GM12878 (cell line): Measurements from ENCODE around the gene EPAS1. TPM values are rescaled to one million over a fixed set of nuclear protein-coding genes. Genes with fewer than 3 reads are reported as not detected.

Source experiments
- ATAC-seq: fragments of 200-7000 bp; cut with Tn5 transposase; 3 replicates; pipeline ENCODE4 v1.9.1; 2020; ENCODE audit warnings: mild to moderate bottlenecking, moderate library complexity
- BruUV-seq: library from RNA; stranded (reverse); fragments of 400-500 nt; replicated peaks from 2 replicates; lab custom pipeline; 2021; lab: Mats Ljungman, UMichigan
- CTCF ChIA-PET: fragments of 300-600 bp; sonication (Branson Sonifier 250); formaldehyde crosslinking; extraction: SDS; loops from one replicate; lab custom pipeline; 2021; ENCODE audit warnings: inconsistent platforms; lab: Yijun Ruan, JAX
- POLR2A ChIA-PET: fragments of 350-600 bp; formaldehyde crosslinking; extraction: SDS; loops from one replicate; lab custom pipeline; 2021; ENCODE audit warnings: inconsistent platforms; lab: Charles Lee
- RAD21 ChIA-PET: fragments of 300-600 bp; sonication (Branson Sonifier 250); formaldehyde crosslinking; loops from one replicate; lab custom pipeline; 2023; ENCODE audit warnings: antibody characterized with exemption; ENCODE audit not compliant: unreplicated experiment; lab: Charles Lee
- SMC1A ChIA-PET: fragments of 300-600 bp; sonication (Branson Sonifier 250); formaldehyde crosslinking; loops from one replicate; lab custom pipeline; 2023; ENCODE audit not compliant: unreplicated experiment, uncharacterized antibody; lab: Charles Lee
- DNase-seq: peaks from one replicate; pipeline ENCODE4 v3.0.0-alpha.2; 2011; ENCODE audit warnings: low read depth, low spot score
- FAIRE-seq: peaks from 3 replicates; lab custom pipeline; 2011; peaks lifted over from hg19 to GRCh38; lab: Jason Lieb, UNC
- H2AFZ ChIP-seq: 2 replicates; pipeline ENCODE4 v1.6.0; 2011; ENCODE audit warnings: low read depth, low read length, control low read depth; ENCODE audit not compliant: control insufficient read depth
- H3K27ac ChIP-seq: 2 replicates; pipeline ENCODE4 v1.5.1; 2011; ENCODE audit warnings: control low read depth; ENCODE audit not compliant: control insufficient read depth, insufficient read depth
- H3K27me3 ChIP-seq, 2 experiments: replicated peaks in 1 of 2; 2 replicates each; pipeline versions ENCODE4 v1.6.0 to v1.6.1; 2011; ENCODE audit warnings: low read length in 1 of 2; ENCODE audit not compliant: control insufficient read depth in 2 of 2, insufficient read depth in 2 of 2
- H3K36me3 ChIP-seq, 2 experiments: 2 replicates each; pipeline ENCODE4 v1.5.1; 2011; ENCODE audit warnings: low read length in 1 of 2; ENCODE audit not compliant: control insufficient read depth in 2 of 2, insufficient read depth in 2 of 2
- H3K4me1 ChIP-seq: 2 replicates; pipeline ENCODE4 v1.6.1; 2011; ENCODE audit warnings: mild to moderate bottlenecking, low read length, moderate library complexity, mixed read lengths; ENCODE audit not compliant: control insufficient read depth, insufficient read depth
- H3K4me2 ChIP-seq: 2 replicates; pipeline ENCODE4 v1.6.0; 2011; ENCODE audit warnings: control low read depth; ENCODE audit not compliant: control insufficient read depth, insufficient read depth
- H3K4me3 ChIP-seq: fragments of 200-600 bp; sonication (generic); 2 replicates; pipeline ENCODE4 v1.5.1; 2016
- H3K79me2 ChIP-seq: 2 replicates; pipeline ENCODE4 v1.6.0; 2011; ENCODE audit warnings: low read length; ENCODE audit not compliant: control insufficient read depth, insufficient read depth
- H3K9ac ChIP-seq: 2 replicates; pipeline ENCODE4 v1.8.0; 2011; ENCODE audit warnings: low read length, control low read depth, mixed read lengths; ENCODE audit not compliant: control insufficient read depth, insufficient read depth
- H3K9me3 ChIP-seq: replicated peaks from 3 replicates; pipeline ENCODE4 v1.5.1; 2011; ENCODE audit warnings: mild to moderate bottlenecking, low read length; ENCODE audit not compliant: control insufficient read depth, insufficient read depth
- H4K20me1 ChIP-seq: 2 replicates; pipeline ENCODE4 v1.6.0; 2011; ENCODE audit not compliant: control insufficient read depth, insufficient read depth
- ASH2L ChIP-seq: fragments of 300-600, 200-600 bp; sonication (generic); IDR thresholded peaks from 2 replicates; pipeline ENCODE4 v1.6.1; 2017; ENCODE audit warnings: low read depth, mild to moderate bottlenecking, borderline replicate concordance
- BACH1 ChIP-seq: fragments of 450-650 bp; IDR thresholded peaks from 2 replicates; pipeline ENCODE4 v1.6.1; 2017; ENCODE audit warnings: mild to moderate bottlenecking, borderline replicate concordance
- CREB1 ChIP-seq: IDR thresholded peaks from 2 replicates; pipeline ENCODE4 v1.6.1; 2012; ENCODE audit warnings: low read depth, mild to moderate bottlenecking, inconsistent platforms
- HDAC6 ChIP-seq: fragments of 200-600 bp; sonication (generic); IDR thresholded peaks from one replicate; pipeline ENCODE4 v1.8.0; 2017; ENCODE audit warnings: antibody characterized with exemption; ENCODE audit not compliant: unreplicated experiment
- IRF4 ChIP-seq: IDR thresholded peaks from 2 replicates; pipeline ENCODE4 v1.6.1; 2011; ENCODE audit warnings: low read depth, low read length
- NFYA ChIP-seq: IDR thresholded peaks from 2 replicates; pipeline ENCODE4 v1.6.1; 2011; ENCODE audit warnings: low read depth, mild to moderate bottlenecking, low read length, improper control_type of control experiment, borderline replicate concordance
- RB1 ChIP-seq: fragments of 450-650 bp; formaldehyde crosslinking; IDR thresholded peaks from 2 replicates; pipeline ENCODE4 v1.6.1; 2017; ENCODE audit warnings: mild to moderate bottlenecking, borderline replicate concordance
- SMAD1 ChIP-seq: fragments of 450-650 bp; IDR thresholded peaks from 2 replicates; pipeline ENCODE4 v1.6.1; 2018; ENCODE audit warnings: mild to moderate bottlenecking, low read depth; ENCODE audit not compliant: partially characterized antibody
- SMC3 ChIP-seq: IDR thresholded peaks from 2 replicates; pipeline ENCODE4 v1.6.1; 2011; ENCODE audit warnings: low read length, improper control_type of control experiment, borderline replicate concordance
- WGBS: methylation state at CpG from one replicate; pipeline ENCODE4 v1.1.6; 2016; ENCODE audit warnings: low lambda C conversion rate; ENCODE audit not compliant: insufficient replicate concordance, insufficient coverage; ENCODE audit errors: missing lambda C conversion rate; 5-methylcytosine and 5-hydroxymethylcytosine counted together
- in situ Hi-C: fragments of 300-500 bp; cut with MboI; formaldehyde crosslinking; loops from 9 replicates; pipeline ENCODE4 v1.14.3; 2018; ENCODE audit warnings: mixed read lengths
- intact Hi-C: fragments of 100-400 bp; cut with micrococcal nuclease; formaldehyde crosslinking; loops from one replicate; pipeline ENCODE4 v1.14.2; 2022; ENCODE audit not compliant: unreplicated experiment
- polyA plus RNA-seq, 11 experiments: library from polyadenylated mRNA; depleted of rRNA in 4 of 11; unstranded in 6 of 11; stranded (reverse) in 5 of 11; fragments of >200 nt; fragmentation: Nextera tagmentation in 4 of 11; fragmentation: Illumina TruSeq in 1 of 11; extraction: Ambion mirVana in 4 of 11; extraction: Trizol in 1 of 11; gene quantifications; 1 replicate in 1 of 11; 2 replicates in 10 of 11; pipeline versions ENCODE4 v1.2.1 to v1.2.3, GENCODE V29; 2011 to 2016; ENCODE audit warnings: inconsistent platforms in 2 of 11, missing spikeins in 2 of 11, low read depth in 1 of 11
- total RNA-seq, 4 experiments: library from RNA; depleted of rRNA in 3 of 4; stranded (reverse); fragments of >200 nt in 3 of 4; fragmentation: Illumina TruSeq in 1 of 4; extraction: Trizol in 1 of 4; gene quantifications; 2 replicates each; pipeline versions ENCODE4 v1.2.1 to v1.2.3, GENCODE V29; 2013 to 2021
- TF ChIP-seq, protein P1 (sequence below): fragments of 450-650 bp; IDR thresholded peaks from 2 replicates; pipeline ENCODE4 v1.6.1; 2017; ENCODE audit warnings: antibody characterized with exemption, mild to moderate bottlenecking, moderate library complexity
- TF ChIP-seq, protein P2 (sequence below): fragments of 450-650 bp; formaldehyde crosslinking; IDR thresholded peaks from 2 replicates; pipeline ENCODE4 v1.5.0; 2022; ENCODE audit warnings: mild to moderate bottlenecking, missing genetic modification characterization

The EPAS1 gene
- total and polyA plus RNA-seq, 10 of the 15 experiments (the other 5 are each of a cell fraction or from before 2014, with no cell fraction given), result 0.11 to 22.0 (median 1.3) TPM; not detected in 1

DNA sequence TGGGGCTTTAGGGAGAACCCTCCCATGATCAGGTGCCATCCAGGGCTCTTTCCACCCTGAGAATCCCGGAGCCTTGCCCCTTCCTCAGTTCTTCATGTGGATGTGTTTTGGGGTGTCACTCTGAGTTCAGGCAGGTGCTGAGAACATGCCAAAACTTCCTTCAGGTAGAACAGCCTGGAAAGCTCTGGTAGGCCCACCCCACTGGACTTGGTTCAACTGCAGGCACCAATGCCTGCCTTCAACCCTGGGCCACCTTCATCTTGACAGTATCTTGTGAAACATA lies 85.8 kb downstream of the EPAS1 start:
- H3K9ac ChIP-seq, result no peak overlapping the region
- H3K27me3 ChIP-seq, result no peaks in the 10 kb centered on the region; a peak in 1 of 4 replicates
- ChIA-PET SMC1A (no interaction called here), RAD21 (no interaction called here), POLR2A (no interaction called here), CTCF (interaction anchor here (1.0 kb wide), 1 partner anchor 41 kb away, joined by 3 read pairs; no protein-coding TSS in a partner anchor)
- no peak overlapping the region for H3K4me3 ChIP-seq
- in situ Hi-C loops (no loop called here), intact Hi-C loops (no loop called here)
- no peaks in the 10 kb centered on the region for H3K4me1 ChIP-seq
- no peak for DNase-seq
- no peaks in the 10 kb centered on the region for H4K20me1 ChIP-seq
- H3K36me3 ChIP-seq, result no peaks in the 10 kb centered on the region; a peak in 2 of 4 replicates
- BruUV-seq, result no TSS peak
- no peak overlapping the region for H2AFZ ChIP-seq
- H3K4me2 ChIP-seq, result no peak overlapping the region
- H3K27ac ChIP-seq, result no peak overlapping the region
- H3K9me3 ChIP-seq, result no peaks in the 10 kb centered on the region
- TF ChIP-seq NFYA, result no peak
- WGBS, result 0% methylated on average over 1 of the region's 1 CpG
- ATAC-seq, result no peak
- FAIRE-seq, result no peak
- no peaks in the 10 kb centered on the region for H3K79me2 ChIP-seq

DNA sequence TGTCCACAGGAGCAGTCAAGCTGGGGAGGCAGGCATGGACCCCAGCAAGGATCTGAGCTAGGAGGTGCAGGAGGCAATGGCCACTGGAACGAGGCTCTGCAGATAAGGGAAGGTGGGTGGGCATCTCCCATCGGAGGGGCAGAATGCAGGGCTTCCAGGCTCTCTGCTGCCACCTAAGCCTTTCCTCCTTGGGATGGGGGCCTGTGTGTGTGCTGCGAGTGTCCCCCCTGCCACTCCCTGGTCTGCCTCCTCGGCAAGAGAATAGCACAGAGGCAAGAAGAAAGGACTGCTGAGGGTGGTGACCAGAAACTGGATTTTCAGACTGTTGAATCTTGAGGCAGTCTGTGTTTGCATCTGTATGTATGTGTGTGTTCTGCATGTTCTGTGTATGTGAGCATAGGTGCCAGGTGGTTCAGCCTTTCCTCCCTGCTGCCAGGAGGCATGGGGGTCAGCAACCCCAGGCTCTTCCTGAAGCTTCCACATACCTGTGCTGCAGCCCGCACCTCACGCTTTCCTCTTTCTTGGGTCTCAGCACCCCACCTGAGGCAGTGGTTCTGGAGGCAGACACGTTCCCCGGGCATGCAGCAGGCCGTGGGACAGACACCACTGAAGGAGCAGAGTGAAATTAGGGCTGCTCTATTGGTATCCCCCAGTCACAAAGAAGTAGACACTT lies 86.7 kb downstream of the EPAS1 start:
- Histone ChIP-seq H3K4me1 (no peaks in the 10 kb centered on the region), H3K79me2 (no peaks in the 10 kb centered on the region), H2AFZ (no peak overlapping the region), H3K27me3 (peaks cover 0 to 4% of the 10 kb centered on the region in 2 experiments; a peak in 1 of 4 replicates), H4K20me1 (no peaks in the 10 kb centered on the region), H3K4me3 (no peak overlapping the region), H3K27ac (no peak overlapping the region), H3K9me3 (no peaks in the 10 kb centered on the region), H3K4me2 (no peak overlapping the region), H3K9ac (no peak overlapping the region), H3K36me3 (no peaks in the 10 kb centered on the region)
- SMC1A ChIA-PET, result interaction anchor here (1.4 kb wide), 1 partner anchor 10 kb away, joined by 3 read pairs; no protein-coding TSS in a partner anchor
- intact Hi-C loops (no loop called here), in situ Hi-C loops (no loop called here)
- CTCF ChIA-PET, result interaction anchor here (1.0 to 1.4 kb wide), 2 partner anchors 18 to 42 kb away, joined by 3 read pairs; no protein-coding TSS in a partner anchor
- RAD21 ChIA-PET, result no interaction called here
- DNase-seq (no peak), FAIRE-seq (no peak), ATAC-seq (no peak)
- BruUV-seq, result no TSS peak
- WGBS, result 44% methylated on average over 9 of the region's 9 CpGs
- POLR2A ChIA-PET, result no interaction called here
- TF ChIP-seq BACH1, result no peak
- TF ChIP-seq, protein P1, sequence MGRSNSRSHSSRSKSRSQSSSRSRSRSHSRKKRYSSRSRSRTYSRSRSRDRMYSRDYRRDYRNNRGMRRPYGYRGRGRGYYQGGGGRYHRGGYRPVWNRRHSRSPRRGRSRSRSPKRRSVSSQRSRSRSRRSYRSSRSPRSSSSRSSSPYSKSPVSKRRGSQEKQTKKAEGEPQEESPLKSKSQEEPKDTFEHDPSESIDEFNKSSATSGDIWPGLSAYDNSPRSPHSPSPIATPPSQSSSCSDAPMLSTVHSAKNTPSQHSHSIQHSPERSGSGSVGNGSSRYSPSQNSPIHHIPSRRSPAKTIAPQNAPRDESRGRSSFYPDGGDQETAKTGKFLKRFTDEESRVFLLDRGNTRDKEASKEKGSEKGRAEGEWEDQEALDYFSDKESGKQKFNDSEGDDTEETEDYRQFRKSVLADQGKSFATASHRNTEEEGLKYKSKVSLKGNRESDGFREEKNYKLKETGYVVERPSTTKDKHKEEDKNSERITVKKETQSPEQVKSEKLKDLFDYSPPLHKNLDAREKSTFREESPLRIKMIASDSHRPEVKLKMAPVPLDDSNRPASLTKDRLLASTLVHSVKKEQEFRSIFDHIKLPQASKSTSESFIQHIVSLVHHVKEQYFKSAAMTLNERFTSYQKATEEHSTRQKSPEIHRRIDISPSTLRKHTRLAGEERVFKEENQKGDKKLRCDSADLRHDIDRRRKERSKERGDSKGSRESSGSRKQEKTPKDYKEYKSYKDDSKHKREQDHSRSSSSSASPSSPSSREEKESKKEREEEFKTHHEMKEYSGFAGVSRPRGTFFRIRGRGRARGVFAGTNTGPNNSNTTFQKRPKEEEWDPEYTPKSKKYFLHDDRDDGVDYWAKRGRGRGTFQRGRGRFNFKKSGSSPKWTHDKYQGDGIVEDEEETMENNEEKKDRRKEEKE, result no peak
- TF ChIP-seq CREB1, result no peak
- TF ChIP-seq SMAD1, result no peak
- TF ChIP-seq RB1, result no peak
- TF ChIP-seq, protein P2, sequence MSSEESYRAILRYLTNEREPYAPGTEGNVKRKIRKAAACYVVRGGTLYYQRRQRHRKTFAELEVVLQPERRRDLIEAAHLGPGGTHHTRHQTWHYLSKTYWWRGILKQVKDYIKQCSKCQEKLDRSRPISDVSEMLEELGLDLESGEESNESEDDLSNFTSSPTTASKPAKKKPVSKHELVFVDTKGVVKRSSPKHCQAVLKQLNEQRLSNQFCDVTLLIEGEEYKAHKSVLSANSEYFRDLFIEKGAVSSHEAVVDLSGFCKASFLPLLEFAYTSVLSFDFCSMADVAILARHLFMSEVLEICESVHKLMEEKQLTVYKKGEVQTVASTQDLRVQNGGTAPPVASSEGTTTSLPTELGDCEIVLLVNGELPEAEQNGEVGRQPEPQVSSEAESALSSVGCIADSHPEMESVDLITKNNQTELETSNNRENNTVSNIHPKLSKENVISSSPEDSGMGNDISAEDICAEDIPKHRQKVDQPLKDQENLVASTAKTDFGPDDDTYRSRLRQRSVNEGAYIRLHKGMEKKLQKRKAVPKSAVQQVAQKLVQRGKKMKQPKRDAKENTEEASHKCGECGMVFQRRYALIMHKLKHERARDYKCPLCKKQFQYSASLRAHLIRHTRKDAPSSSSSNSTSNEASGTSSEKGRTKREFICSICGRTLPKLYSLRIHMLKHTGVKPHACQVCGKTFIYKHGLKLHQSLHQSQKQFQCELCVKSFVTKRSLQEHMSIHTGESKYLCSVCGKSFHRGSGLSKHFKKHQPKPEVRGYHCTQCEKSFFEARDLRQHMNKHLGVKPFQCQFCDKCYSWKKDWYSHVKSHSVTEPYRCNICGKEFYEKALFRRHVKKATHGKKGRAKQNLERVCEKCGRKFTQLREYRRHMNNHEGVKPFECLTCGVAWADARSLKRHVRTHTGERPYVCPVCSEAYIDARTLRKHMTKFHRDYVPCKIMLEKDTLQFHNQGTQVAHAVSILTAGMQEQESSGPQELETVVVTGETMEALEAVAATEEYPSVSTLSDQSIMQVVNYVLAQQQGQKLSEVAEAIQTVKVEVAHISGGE, result no peak
- TF ChIP-seq IRF4, result no peak
- no peak for TF ChIP-seq HDAC6
- TF ChIP-seq SMC3, result no peak
- no peak for TF ChIP-seq ASH2L
